Hypothalamus (tissue), 51 donors: Measurements from ENCODE around the gene DCUN1D3.
"Not testable (repeated sequence)": the region's sequence is repeated elsewhere in the genome, so short reads cannot be mapped to it uniquely, and the experiment has no call there.

Source experiments
- DNase-seq, 51 donors: peaks; one replicate each; lab custom pipeline; 2025; lab: John Stamatoyannopoulos, UW

DCUN1D3 gene

DNA sequence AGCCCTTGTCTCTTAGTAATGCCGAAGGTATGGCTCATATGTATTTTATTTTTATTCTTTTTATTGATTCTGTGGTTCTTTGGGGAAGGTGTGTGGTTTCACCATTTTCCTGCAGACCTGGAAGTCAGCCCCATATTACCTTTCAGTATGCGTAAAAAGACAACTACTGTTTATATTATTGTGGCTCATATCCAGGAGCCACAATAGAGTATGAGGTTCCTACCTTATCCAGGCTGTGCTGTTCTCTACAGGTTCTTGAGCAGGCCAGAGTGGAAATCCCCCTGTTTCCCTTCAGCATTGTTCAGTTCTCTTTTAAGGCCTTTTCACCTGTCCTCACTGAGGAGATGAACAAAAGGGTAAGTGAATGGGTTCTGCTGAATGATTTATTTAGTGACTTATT lies 60.7 kb downstream of the DCUN1D3 start:
- no peak for DNase-seq

DNA sequence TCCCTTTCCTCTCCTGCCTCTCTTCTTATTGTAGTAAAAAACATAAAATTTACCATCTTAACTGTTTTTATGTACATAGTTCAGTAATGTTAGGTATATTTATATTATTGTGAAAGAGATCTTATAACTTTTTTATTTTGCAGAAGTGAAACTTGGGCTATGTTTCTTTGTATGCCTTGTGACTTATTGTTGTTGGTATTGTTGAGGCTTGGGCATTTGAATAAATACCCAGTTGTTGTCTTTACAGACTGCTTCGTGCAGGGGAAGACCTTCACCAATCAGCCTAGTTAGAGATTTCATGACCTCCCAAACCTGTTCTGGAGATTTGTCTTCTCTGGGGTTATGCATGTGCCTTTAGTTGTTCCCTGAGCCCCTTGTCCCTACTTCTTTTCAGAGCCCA lies 61.9 kb downstream of the DCUN1D3 start:
- DNase-seq = no peak

DNA sequence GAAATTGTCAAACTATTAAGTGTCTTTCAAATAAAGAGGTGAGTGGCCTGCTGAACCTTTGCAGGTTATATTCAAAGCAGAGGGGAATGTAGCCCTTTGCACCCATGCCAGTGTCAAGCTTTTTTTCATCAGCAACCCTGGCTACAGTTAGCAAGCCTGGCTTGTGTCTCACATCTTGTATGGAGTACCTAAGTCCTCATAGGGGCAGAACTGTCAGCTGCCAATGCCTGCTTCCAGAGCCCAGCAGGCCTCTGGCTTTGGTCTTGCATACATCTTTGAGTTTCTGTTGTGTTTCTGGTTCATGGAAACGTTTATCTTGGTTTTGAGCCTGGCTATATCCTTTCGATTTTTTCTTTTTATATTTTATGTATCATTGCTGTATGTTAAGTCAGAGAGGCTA lies 67.1 kb downstream of the DCUN1D3 start:
- DNase-seq = no peak

DNA sequence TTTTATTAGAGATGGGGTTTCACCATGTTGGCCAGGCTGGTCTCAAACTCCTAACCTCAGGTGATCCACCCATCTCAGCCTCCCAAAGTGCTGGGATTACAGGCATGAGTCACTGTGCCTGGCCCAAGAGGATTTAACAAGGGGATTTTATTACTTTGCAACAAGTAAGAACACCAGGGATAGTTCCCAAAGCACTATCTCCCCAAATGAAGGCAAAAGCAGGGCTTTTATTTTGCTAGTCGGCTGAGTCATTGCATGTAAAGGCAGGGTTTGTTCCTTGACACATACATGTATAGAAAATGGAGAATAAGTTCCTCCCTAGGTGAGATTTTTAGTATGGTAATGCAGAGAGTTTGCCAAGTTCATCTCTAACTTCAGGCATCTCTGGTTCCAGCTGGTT lies 69.8 kb downstream of the DCUN1D3 start:
- no peak for DNase-seq

DNA sequence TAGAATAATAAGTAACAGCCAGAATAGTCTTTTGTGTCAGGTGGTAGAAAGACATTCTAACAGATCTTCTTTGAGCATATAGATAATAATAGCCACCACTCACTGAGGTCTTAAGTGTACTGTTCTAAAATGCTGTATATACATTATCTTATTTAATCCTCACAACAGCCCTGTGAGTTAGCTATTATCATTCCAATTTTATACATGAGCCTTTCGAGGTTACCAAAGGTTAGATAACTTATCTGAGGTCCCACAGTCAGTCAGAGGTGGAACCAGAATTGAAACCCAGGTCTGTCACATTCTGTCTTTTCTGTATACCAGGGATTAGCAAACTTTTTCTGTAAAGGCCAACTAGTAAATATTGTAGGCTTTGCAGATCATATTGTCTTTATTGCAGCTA lies 70.6 kb downstream of the DCUN1D3 start:
- DNase-seq = no peak

DNA sequence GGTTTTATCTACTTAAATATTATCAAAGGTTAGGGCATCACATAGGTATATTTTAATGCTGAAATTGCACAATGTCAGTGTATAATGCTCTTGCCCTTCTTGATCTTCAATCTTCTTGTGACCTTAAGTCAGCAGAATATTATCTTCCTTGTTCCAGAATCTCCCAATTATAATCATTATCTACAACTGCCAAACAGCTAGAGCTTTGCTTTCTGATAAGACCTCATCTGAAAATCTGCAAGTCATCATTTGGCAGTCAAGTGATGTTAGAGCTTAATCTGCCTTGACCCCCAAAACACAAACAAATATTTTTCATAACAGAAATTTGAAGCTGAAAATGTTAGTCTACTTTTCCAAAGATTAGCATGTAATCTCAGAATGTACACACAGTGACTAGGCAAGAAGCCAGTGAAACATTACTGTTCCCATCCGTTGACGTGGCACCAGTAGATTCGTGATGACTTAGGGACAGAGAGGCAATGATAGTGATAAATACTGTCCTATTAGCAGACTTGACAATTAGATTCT lies 74.1 kb downstream of the DCUN1D3 start:
- DNase-seq = no peak

DNA sequence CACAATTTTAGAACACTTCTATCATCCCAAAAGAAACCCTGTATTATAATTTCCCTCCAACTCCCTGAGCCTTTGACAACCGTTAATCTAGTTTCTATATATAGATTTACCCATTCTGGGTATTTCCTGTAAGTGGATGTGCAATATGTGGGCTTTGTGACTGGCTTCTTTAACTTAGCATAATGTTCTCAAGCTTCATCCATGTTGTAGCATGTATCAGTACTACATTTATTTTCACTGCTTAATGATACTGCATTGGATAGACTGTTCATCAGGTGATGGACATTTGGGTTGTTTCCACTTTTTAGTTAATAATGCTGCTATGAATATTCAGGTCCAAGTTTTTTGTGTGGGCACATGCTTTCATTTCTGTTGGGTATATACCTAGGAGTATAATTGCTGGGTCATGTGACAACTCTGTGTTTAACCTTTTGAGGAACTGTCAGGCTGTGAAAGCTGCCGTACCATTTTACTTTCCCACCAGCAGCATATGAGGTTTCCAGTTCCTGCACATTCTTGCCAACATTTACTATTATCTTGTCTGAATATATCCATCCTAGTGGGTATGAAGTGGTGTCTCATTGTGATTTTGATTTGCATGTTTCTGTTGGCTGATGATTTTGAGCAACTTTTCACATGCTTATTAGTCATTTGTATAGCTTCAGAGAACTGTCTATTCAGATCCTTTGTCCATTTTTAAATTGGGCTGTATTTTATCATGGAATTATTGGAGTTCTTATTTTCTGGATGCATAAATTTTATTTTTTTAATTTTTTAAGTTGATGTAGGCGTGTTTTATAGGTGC lies 77.4 kb downstream of the DCUN1D3 start:
- no peak for DNase-seq

DNA sequence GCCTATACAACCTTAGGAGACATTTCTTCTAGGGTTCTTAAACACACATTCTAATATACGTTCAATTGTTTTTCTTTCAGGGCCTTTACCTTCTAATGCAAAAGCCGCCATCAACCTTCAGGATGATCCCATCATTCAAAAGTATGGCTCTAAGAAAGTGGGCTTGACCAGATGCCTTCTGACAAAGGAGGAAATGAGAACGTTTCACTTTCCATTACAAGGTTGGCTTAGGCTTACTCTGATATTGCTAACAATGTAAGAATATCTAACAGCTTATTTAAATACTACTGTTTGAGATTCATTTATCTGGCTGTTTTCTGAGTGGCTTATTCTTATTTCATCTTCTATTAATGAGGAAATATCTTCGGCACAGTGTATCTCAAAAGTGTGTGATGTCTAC lies 78.5 kb downstream of the DCUN1D3 start:
- DNase-seq = no peak

DNA sequence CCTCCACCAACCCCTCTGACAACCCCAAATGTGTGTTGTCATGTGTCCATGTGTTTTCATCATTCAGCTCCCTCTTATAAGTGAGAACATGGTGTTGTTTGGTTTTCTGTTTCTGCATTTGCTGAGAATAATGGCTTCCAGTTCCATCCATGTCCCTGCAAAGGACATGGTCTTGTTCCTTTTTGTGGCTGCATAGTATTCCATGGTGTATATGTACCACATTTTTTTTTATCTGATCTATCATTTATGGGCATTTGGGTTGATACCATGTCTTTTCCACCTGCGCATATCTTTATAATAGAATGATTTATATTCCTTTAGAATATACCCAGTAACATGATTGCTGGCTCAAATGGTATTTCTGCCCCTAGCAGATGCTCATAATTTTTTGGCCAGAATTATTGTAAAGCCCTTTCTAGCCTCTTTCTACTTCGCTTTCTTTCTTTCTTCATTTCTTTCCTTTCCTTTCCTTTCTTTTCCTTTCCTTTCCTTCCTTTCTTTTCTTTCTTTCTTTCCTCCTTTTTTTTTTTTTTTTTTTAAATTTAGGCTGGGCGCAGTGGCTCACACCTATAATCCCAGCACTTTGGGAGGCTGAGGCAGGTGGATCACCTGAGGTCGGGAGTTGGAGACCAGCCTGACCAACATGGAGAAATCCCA lies 81.1 kb downstream of the DCUN1D3 start:
- no peak for DNase-seq

DNA sequence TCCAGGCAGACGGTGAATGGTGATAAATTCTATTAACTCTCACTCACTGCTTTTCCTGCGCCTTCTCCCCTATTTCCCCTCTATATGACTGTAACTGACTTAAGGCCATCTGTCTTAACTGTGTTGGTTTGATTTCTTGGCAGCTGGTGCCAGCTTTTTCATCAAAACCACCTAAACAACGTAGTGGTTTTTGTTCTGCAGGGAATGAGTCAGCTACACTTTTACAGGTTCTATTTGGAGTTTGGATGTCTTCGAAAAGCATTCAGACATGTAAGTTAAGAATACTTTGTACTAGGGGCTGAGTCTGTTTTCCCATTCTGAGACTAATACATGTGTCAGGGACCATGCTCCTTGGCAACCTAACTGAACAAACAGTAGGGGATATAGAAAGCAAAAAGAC lies 85.4 kb downstream of the DCUN1D3 start:
- DNase-seq = no peak

DNA sequence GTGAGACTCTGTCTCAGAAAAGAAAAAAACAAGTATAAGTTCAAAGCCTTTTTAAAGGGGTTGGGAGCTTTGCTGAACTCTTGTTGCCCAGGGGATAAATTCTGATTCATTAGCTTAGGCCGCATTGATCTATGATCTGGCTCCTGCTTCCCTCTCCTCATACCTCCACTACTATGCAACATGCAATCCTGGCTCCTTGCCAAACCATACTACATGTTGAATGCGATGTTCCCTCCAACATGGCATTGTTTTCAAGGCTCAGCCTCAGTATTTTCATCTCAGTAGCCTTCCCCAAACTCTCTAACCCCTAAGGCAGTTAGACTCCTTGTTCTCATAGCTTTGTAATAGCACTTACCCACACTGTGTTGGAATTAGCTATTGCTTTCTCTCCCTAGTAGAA lies 87.6 kb downstream of the DCUN1D3 start:
- no peak for DNase-seq

DNA sequence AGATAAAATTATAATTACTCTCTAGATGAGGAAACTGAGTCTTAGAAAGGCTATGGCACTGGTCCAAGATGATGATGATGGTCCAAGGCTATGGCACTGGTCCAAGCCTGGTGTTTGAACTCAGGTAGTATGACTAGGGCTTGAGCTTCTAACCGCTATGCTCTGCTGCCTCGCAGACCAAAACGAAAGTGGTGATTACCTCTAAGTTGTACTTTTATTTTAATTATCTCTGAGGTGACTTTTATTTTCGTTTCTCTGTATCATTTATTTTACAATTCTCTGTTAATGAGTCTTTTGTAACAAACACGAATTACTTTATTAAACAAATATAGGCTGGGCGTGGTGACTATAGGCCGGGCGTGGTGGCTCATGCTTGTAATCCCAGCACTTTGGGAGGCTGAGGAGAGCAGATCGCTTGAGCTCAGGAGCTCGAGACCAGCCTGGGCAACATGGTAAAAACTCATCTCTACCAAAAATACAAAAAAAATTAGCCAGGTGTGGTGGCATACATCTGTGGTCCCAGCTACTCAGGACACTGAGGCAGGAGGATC lies 88.2 kb downstream of the DCUN1D3 start:
- DNase-seq = no peak

DNA sequence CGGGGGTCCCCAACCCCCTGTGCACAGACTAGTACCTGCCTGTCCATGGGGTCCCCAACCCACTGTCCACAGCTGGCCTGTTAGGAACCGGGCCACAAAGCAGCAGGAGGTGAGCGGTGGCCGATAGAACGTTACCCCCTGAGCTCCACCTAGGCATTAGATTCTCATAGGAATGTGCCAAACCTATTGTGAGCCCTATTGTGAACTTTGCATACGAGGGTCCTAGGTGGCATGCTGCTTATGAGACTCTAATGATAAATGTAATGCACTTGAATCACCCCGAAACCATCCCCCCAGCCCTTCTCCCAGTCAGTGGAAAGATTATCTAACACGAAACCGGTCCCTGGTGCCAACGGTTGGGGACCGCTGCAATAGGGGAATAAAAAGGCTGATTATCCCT lies 92.3 kb downstream of the DCUN1D3 start:
- no peak for DNase-seq

DNA sequence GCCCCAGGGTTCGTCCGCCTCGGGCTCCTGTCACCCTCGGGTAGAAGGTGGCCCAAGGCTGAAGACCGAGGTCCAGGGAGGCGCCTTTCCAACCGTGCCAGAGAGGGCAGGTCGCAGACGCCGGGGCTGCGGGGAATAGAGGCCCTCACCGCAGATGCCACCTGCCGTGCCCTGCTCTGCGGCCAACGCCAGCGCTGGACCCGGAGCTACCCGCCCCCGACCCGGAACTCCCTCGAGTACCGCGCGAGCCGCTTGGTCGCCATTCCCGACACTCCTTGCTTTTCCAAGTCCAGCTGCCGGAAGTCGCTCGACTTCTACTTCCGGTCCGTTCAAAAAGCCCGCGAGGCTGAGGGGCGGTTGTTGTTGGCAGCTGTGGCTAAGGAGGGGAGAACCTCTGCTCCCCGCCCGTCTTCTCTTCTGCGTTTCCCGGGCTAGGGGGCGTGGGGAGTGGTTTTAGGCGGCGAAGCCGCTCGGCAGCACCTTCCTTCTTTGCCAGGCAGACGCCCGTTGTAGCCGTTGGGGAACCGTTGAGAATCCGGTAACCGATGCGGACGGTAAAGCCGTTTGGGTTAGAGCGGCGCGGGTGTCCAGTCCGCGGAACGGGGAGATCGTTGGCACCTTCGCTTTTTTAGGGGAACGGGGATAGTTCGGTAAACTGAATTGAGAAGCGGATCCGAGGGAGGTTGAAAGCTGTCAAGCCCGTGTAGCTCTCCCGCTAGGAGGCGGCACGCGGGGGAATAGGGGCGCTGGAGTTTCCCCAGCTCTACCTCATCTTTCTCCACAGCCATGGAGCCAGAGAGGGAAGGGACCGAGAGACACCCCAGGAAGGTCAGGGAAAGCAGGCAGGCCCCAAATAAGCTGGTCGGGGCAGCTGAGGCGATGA lies 93.7 kb downstream of the DCUN1D3 start, which contains the start of the genes ERI2 and REXO5:
TSS of gene ERI2 (minus strand) at position 305 of the 883 bp plus-strand sequence. CDS start at position 263, 42 bp downstream.
TSS of gene REXO5 (plus strand) at position 360 of the 883 bp plus-strand sequence. CDS start at position 787, 427 bp downstream.
- DNase-seq = peak; percentile 44 to 93 (median 81)

DNA sequence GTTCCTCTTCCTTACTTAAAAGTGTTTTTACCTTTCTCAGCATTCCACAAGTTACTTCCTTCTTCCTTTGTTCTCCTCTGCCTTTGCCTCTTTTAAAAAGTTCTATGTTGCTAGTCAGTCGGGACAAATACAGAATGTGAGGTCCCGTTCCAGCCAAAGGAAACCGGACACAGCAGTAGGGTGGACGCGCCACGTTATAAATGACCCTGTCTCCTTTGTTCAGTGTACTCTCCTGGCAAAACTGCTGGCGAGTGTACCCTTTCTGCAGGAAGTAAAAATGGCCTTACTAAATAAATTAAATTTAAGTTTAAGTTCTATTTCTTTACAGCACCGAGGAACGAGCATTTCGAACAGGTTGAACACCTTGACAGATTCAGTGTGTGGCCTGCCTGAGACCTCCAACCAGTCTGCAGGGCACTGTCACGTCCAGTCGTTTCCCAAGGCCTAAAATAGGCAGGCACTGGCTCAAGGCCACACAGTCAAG lies 94.4 kb downstream of the DCUN1D3 start:
- not testable (repeated sequence) for DNase-seq
